Ramos (cell line): ENCODE results near the gene PRPS1L1.

Source experiments
- in situ Hi-C: fragments of 300-500 bp; cut with MboI; formaldehyde crosslinking; loops from one replicate; pipeline ENCODE4 v1.14.3; 2022; ENCODE audit warnings: low sequenced_read_pairs; ENCODE audit not compliant: unreplicated experiment

Gene PRPS1L1

GRCh38 chr7:18016547-18017444 is 10.8 kb downstream of the PRPS1L1 start:
- in situ Hi-C loops = no loop called here

- in situ Hi-C loops = no loop called here
Measured at GRCh38 chr7:18013936-18014335, 13.7 kb downstream of the PRPS1L1 start.

GRCh38 chr7:18004372-18004771 is 23.3 kb downstream of the PRPS1L1 start:
- in situ Hi-C loops = no loop called here

GRCh38 chr7:18003286-18003994 is 24.2 kb downstream of the PRPS1L1 start:
- in situ Hi-C loops = no loop called here

- in situ Hi-C loops = no loop called here
Measured at GRCh38 chr7:17998692-17999091, 29.0 kb downstream of the PRPS1L1 start.

- in situ Hi-C loops = no loop called here
Measured at GRCh38 chr7:17996442-17997223, 31.0 kb downstream of the PRPS1L1 start.

- in situ Hi-C loops = no loop called here
Measured at GRCh38 chr7:17996040-17996439, 31.6 kb downstream of the PRPS1L1 start.

GRCh38 chr7:17994079-17994850 is 33.4 kb downstream of the PRPS1L1 start:
- in situ Hi-C loops = no loop called here

GRCh38 chr7:17991866-17992648 is 35.6 kb downstream of the PRPS1L1 start:
- in situ Hi-C loops = no loop called here

GRCh38 chr7:17990761-17991160 is 36.9 kb downstream of the PRPS1L1 start:
- in situ Hi-C loops = no loop called here

GRCh38 chr7:17989546-17989945 is 38.1 kb downstream of the PRPS1L1 start:
- in situ Hi-C loops = loop anchor here (10.0 kb wide), 1 partner anchor 215 kb away; no protein-coding TSS in a partner anchor

- in situ Hi-C loops = loop anchor here (10.0 kb wide), 1 partner anchor 214 kb away; no protein-coding TSS in a partner anchor
Measured at GRCh38 chr7:17988858-17989257, 38.8 kb downstream of the PRPS1L1 start.

GRCh38 chr7:17988141-17988540 is 39.5 kb downstream of the PRPS1L1 start:
- in situ Hi-C loops = loop anchor here (10.0 kb wide), 1 partner anchor 213 kb away; no protein-coding TSS in a partner anchor

- in situ Hi-C loops = loop anchor here (10.0 kb wide), 1 partner anchor 212 kb away; no protein-coding TSS in a partner anchor
Measured at GRCh38 chr7:17986851-17987250, 40.8 kb downstream of the PRPS1L1 start.

- in situ Hi-C loops = loop anchor here (10.0 kb wide), 1 partner anchor 211 kb away; no protein-coding TSS in a partner anchor
Measured at GRCh38 chr7:17985473-17986239, 42.0 kb downstream of the PRPS1L1 start.

GRCh38 chr7:17984288-17984687 is 43.4 kb downstream of the PRPS1L1 start:
- in situ Hi-C loops = loop anchor here (10.0 kb wide), 1 partner anchor 209 kb away; no protein-coding TSS in a partner anchor

- in situ Hi-C loops = loop anchor here (10.0 kb wide), 1 partner anchor 209 kb away; no protein-coding TSS in a partner anchor
Measured at GRCh38 chr7:17983221-17984062, 44.2 kb downstream of the PRPS1L1 start.
